ENCODE data around the gene ANK3. TPM values are rescaled to one million over a fixed set of nuclear protein-coding genes. Genes with fewer than 3 reads are reported as not detected.

The ANK3 gene
- total RNA-seq, 1 experiment from 2014 or later = 15.3 TPM

GRCh38 chr10:60403168-60403873 is 13.6 kb upstream of the ANK3 start:
- DNase-seq (ENCODE audit: low read depth, low spot score) = no peak
- no peaks in the 10 kb centered on the region for H3K9me2 ChIP-seq (ENCODE audit: insufficient read depth)
- H3K4me3 ChIP-seq (replicated peaks in 1 of 2; ENCODE audit: low read depth in 1 of 2, low read length in 2 of 2) = no peak overlapping the region
- H3K79me2 ChIP-seq (ENCODE audit: insufficient read depth, low read length) = no peaks in the 10 kb centered on the region
- CTCF ChIA-PET = no interaction called here
- H4K20me1 ChIP-seq (ENCODE audit: insufficient read depth) = no peaks in the 10 kb centered on the region
- H2AFZ ChIP-seq (ENCODE audit: low read depth, low read length, poor library complexity, severe bottlenecking) = no peak overlapping the region
- no peak for TF ChIP-seq ZBTB33 (IDR thresholded peaks at IDR 0.05; ENCODE audit: extremely low read depth, insufficient replicate concordance, low read length)
- TF ChIP-seq FOSL1 (IDR thresholded peaks at IDR 0.05; ENCODE audit: low read depth) = no peak
- no peak for TF ChIP-seq SIN3A (IDR thresholded peaks at IDR 0.05; ENCODE audit: low read depth)
- TF ChIP-seq POLR2AphosphoS5 (IDR thresholded peaks at IDR 0.05; ENCODE audit: low read depth, low read length) = no peak
- TF ChIP-seq EZH2phosphoT487 (IDR thresholded peaks at IDR 0.05; ENCODE audit: borderline replicate concordance) = no peak
- no peak for TF ChIP-seq ZNF274 (IDR thresholded peaks at IDR 0.05; ENCODE audit: low read depth, low read length)
- TF ChIP-seq POLR2A (IDR thresholded peaks at IDR 0.05; ENCODE audit: borderline replicate concordance, extremely low read depth, insufficient read depth, insufficient read length) = no peak
- no peak for TF ChIP-seq CEBPB (IDR thresholded peaks at IDR 0.05; ENCODE audit: low read depth)
- no peak for TF ChIP-seq EGR1 (IDR thresholded peaks at IDR 0.05; ENCODE audit: low read depth)
- TF ChIP-seq CTCF (IDR thresholded peaks at IDR 0.05 in 2 of 3, conservative IDR thresholded peaks at IDR 0.05 in 1 of 3; ENCODE audit: borderline replicate concordance in 1 of 3, insufficient read depth in 1 of 3, low read depth in 2 of 3, low read length in 2 of 3) = no peak
- TF ChIP-seq CBX3 (IDR thresholded peaks at IDR 0.05; ENCODE audit: low read depth) = no peak
- TF ChIP-seq JUND (IDR thresholded peaks at IDR 0.05) = no peak
- TF ChIP-seq MAX (IDR thresholded peaks at IDR 0.05) = no peak
- no peak for TF ChIP-seq REST (IDR thresholded peaks at IDR 0.05; ENCODE audit: low read depth)
- TF ChIP-seq EZH2 (IDR thresholded peaks at IDR 0.05) = no peak
- no peak for TF ChIP-seq ZFX (IDR thresholded peaks at IDR 0.05)
- TF ChIP-seq SP1 (IDR thresholded peaks at IDR 0.05; ENCODE audit: low read depth) = no peak
- TF ChIP-seq TCF7L2 (IDR thresholded peaks at IDR 0.05; ENCODE audit: borderline replicate concordance, extremely low read depth, insufficient read depth, insufficient read length) = no peak
- TF ChIP-seq YY1 (IDR thresholded peaks at IDR 0.05; ENCODE audit: extremely low read depth, insufficient replicate concordance, low read depth, low read length) = no peak
- no peak for ATAC-seq
- RAD21 ChIA-PET (ENCODE audit: low non-redundant PET in 1 of 2, low total read pairs in 2 of 2, uncharacterized antibody in 2 of 2, unreplicated experiment in 2 of 2) = no interaction called here
- POLR2A ChIA-PET = no interaction called here
- no peak overlapping the region for H3K27ac ChIP-seq (ENCODE audit: low read depth, low read length)
- H3K9me3 ChIP-seq (ENCODE audit: control insufficient read depth in 1 of 2, insufficient read depth in 1 of 2, low read depth in 1 of 2, low read length in 2 of 2) = no peaks in the 10 kb centered on the region
- H3K36me3 ChIP-seq (ENCODE audit: control insufficient read depth in 1 of 2, insufficient read depth in 2 of 2, low read length in 2 of 2) = no peaks in the 10 kb centered on the region
- intact Hi-C loops (cut with micrococcal nuclease) = no loop called here
- H3K4me1 ChIP-seq (ENCODE audit: control insufficient read depth in 1 of 2, insufficient read depth in 2 of 2, low read length in 2 of 2) = no peaks in the 10 kb centered on the region
- H3K9ac ChIP-seq (ENCODE audit: low read length) = no peak overlapping the region
- H3K4me2 ChIP-seq (ENCODE audit: low read length) = no peak overlapping the region
- H3K27me3 ChIP-seq (ENCODE audit: insufficient read depth, low read length) = no peaks in the 10 kb centered on the region
- BruUV-seq (replicated peaks) = no TSS peak
